Tibial nerve (tissue), 4 donors: Measurements from ENCODE around the gene UQCR11. TPM values are rescaled to one million over a fixed set of nuclear protein-coding genes. Genes with fewer than 3 reads are reported as not detected.

ENCODE experiments used
- DNase-seq, 2 donors: peaks; one replicate each; pipeline ENCODE4 v3.0.0-alpha.2; 2019; ENCODE audit warnings: low spot score in 2 of 2
- H3K27ac ChIP-seq, 4 donors: fragments of 200-600 bp; sonication (generic) in 3 of 4; one replicate each; pipeline ENCODE4 v1.5.1; 2017 to 2019; ENCODE audit warnings: mild to moderate bottlenecking in 1 of 4
- H3K27me3 ChIP-seq, 2 donors: fragments of 200-600 bp; sonication (generic) in 1 of 2; one replicate each; pipeline versions ENCODE4 v1.5.1 to v1.6.0; 2017 to 2019
- H3K36me3 ChIP-seq, 3 donors: fragments of 200-600 bp; sonication (generic); one replicate each; pipeline ENCODE4 v1.5.1; 2018 to 2019
- H3K4me1 ChIP-seq, 4 donors: fragments of 200-600 bp; sonication (generic) in 3 of 4; one replicate each; pipeline ENCODE4 v1.5.1; 2017 to 2019
- H3K4me3 ChIP-seq, 4 donors: fragments of 200-600 bp; sonication (generic) in 3 of 4; one replicate each; pipeline ENCODE4 v1.5.1; 2017 to 2019; ENCODE audit warnings: mild to moderate bottlenecking in 1 of 4, moderate library complexity in 1 of 4
- H3K9me3 ChIP-seq, 4 donors: fragments of 200-600 bp; sonication (generic) in 3 of 4; one replicate each; pipeline ENCODE4 v1.5.1; 2017 to 2019
- CTCF ChIP-seq, 5 experiments: fragments of 200-600 bp in 3 of 5; fragments of 450-650 bp in 2 of 5; sonication (generic) in 3 of 5; IDR thresholded peaks; one replicate each; pipeline ENCODE4 v1.5.1; 2016 to 2019; ENCODE audit warnings: antibody characterized with exemption in 5 of 5, mild to moderate bottlenecking in 3 of 5, moderate library complexity in 2 of 5
- EP300 ChIP-seq, 2 donors: sonication (generic); formaldehyde crosslinking; IDR thresholded peaks; one replicate each; pipeline ENCODE4 v1.6.1; 2017; ENCODE audit warnings: antibody characterized with exemption in 2 of 2, mild to moderate bottlenecking in 1 of 2
- POLR2A ChIP-seq, 2 donors: fragments of 450-650 bp; IDR thresholded peaks; one replicate each; pipeline ENCODE4 v1.6.1; 2017; ENCODE audit warnings: antibody characterized with exemption in 2 of 2, mild to moderate bottlenecking in 2 of 2, moderate library complexity in 2 of 2
- WGBS, 2 donors: methylation state at CpG; one replicate each; pipeline ENCODE4 v1.1.5; 2018; 5-methylcytosine and 5-hydroxymethylcytosine counted together
- total RNA-seq, 4 donors: library from RNA; depleted of rRNA; stranded (reverse); fragments of >200 nt; gene quantifications; one replicate each; pipeline ENCODE4 v1.1.0, GENCODE V29; 2016

The UQCR11 gene
- total RNA-seq, 4 donors from 2014 or later, result 58.8 to 95.7 (median 66.0) TPM

- peak in 1 of 2 donors; percentile 84 for TF ChIP-seq EP300 (IDR thresholded peaks at IDR 0.05)
- peak; percentile 53 to 77 for TF ChIP-seq POLR2A (IDR thresholded peaks at IDR 0.05)
- TF ChIP-seq CTCF (IDR thresholded peaks at IDR 0.05), result no peak
- 11 to 37% methylated on average over 5 to 22 of the region's 42 CpGs for WGBS, 2 donors
- Histone ChIP-seq H3K27me3 (no peaks in the 10 kb centered on the region), H3K27ac (peak overlapping the region; percentile 73 to 96 (median 88)), H3K4me3 (peak overlapping the region; percentile 48 to 94 (median 58)), H3K4me1 (peaks cover 0 to 22% (median 18%) of the 10 kb centered on the region in 4 donors), H3K9me3 (no peaks in the 10 kb centered on the region), H3K36me3 (peaks cover 0 to 11% (median 0%) of the 10 kb centered on the region in 3 donors)
- DNase-seq, result peak; percentile 45 to 51
Measured at GRCh38 chr19:1566392-1567115, 38.7 kb downstream of the UQCR11 start.

GRCh38 chr19:1563251-1563650 lies 42.0 kb downstream of the UQCR11 start:
- peaks cover 0 to 11% (median 0%) of the 10 kb centered on the region in 3 donors for H3K36me3 ChIP-seq
- no peak for TF ChIP-seq EP300 (IDR thresholded peaks at IDR 0.05)
- WGBS, 2 donors, result 92 to 94% methylated on average over 4 to 6 of the region's 6 CpGs
- no peak overlapping the region for H3K27ac ChIP-seq
- H3K4me3 ChIP-seq, result no peak overlapping the region
- no peaks in the 10 kb centered on the region for H3K27me3 ChIP-seq
- peaks cover 0 to 29% (median 12%) of the 10 kb centered on the region in 4 donors for H3K4me1 ChIP-seq
- DNase-seq, result no peak
- H3K9me3 ChIP-seq, result no peaks in the 10 kb centered on the region

GRCh38 chr19:1561236-1561842 lies 43.9 kb downstream of the UQCR11 start:
- TF ChIP-seq EP300 (IDR thresholded peaks at IDR 0.05) (no peak), POLR2A (IDR thresholded peaks at IDR 0.05) (no peak), CTCF (IDR thresholded peaks at IDR 0.05) (no peak)
- DNase-seq, result no peak
- no peaks in the 10 kb centered on the region for H3K9me3 ChIP-seq
- H3K4me1 ChIP-seq, result peaks cover 0 to 27% (median 9%) of the 10 kb centered on the region in 4 donors
- WGBS, 2 donors, result 80 to 89% methylated on average over 17 of the region's 17 CpGs
- H3K4me3 ChIP-seq, result no peak overlapping the region
- H3K27ac ChIP-seq, result peak overlapping the region in 2 of 4 donors; percentile 25 to 43
- H3K27me3 ChIP-seq, result no peaks in the 10 kb centered on the region
- H3K36me3 ChIP-seq, result peaks cover 0 to 17% (median 0%) of the 10 kb centered on the region in 3 donors

GRCh38 chr19:1560286-1560882 lies 44.9 kb downstream of the UQCR11 start:
- TF ChIP-seq EP300 (IDR thresholded peaks at IDR 0.05) (no peak), POLR2A (IDR thresholded peaks at IDR 0.05) (no peak), CTCF (IDR thresholded peaks at IDR 0.05) (no peak)
- H3K27me3 ChIP-seq, result no peaks in the 10 kb centered on the region
- no peaks in the 10 kb centered on the region for H3K9me3 ChIP-seq
- no peak for DNase-seq
- WGBS, 2 donors, result 39 to 55% methylated on average over 14 to 24 of the region's 25 CpGs
- peaks cover 0 to 17% (median under 1%) of the 10 kb centered on the region in 4 donors for H3K4me1 ChIP-seq
- peaks cover 0 to 27% (median 2%) of the 10 kb centered on the region in 3 donors for H3K36me3 ChIP-seq
- H3K27ac ChIP-seq, result peak overlapping the region in 1 of 4 donors; percentile 25
- no peak overlapping the region for H3K4me3 ChIP-seq

GRCh38 chr19:1558552-1558951 lies 46.7 kb downstream of the UQCR11 start:
- no peak for DNase-seq
- Histone ChIP-seq H3K4me3 (no peak overlapping the region), H3K27me3 (no peaks in the 10 kb centered on the region), H3K9me3 (no peaks in the 10 kb centered on the region), H3K36me3 (peaks cover 0 to 36% (median 2%) of the 10 kb centered on the region in 3 donors), H3K4me1 (peaks cover 0 to 16% (median 0%) of the 10 kb centered on the region in 4 donors), H3K27ac (no peak overlapping the region)
- TF ChIP-seq EP300 (IDR thresholded peaks at IDR 0.05), result no peak
- no peak for TF ChIP-seq CTCF (IDR thresholded peaks at IDR 0.05)
- TF ChIP-seq POLR2A (IDR thresholded peaks at IDR 0.05), result no peak
- 72% methylated on average over 12 of the region's 12 CpGs for WGBS, 2 donors
